GM08714 (cell line): ENCODE data around the gene NACC1.

Experiments
- H3K4me3 ChIP-seq: fragments of 200-500 bp; sonication (Bioruptor generic); 2 replicates; pipeline ENCODE4 v1.5.1; 2014; ENCODE audit warnings: mild to moderate bottlenecking, low read length, inconsistent platforms
- ZNF274 ChIP-seq: IDR thresholded peaks from 2 replicates; pipeline ENCODE4 v1.6.1; 2012; ENCODE audit warnings: mild to moderate bottlenecking, low read depth, low read length

Gene NACC1

DNA sequence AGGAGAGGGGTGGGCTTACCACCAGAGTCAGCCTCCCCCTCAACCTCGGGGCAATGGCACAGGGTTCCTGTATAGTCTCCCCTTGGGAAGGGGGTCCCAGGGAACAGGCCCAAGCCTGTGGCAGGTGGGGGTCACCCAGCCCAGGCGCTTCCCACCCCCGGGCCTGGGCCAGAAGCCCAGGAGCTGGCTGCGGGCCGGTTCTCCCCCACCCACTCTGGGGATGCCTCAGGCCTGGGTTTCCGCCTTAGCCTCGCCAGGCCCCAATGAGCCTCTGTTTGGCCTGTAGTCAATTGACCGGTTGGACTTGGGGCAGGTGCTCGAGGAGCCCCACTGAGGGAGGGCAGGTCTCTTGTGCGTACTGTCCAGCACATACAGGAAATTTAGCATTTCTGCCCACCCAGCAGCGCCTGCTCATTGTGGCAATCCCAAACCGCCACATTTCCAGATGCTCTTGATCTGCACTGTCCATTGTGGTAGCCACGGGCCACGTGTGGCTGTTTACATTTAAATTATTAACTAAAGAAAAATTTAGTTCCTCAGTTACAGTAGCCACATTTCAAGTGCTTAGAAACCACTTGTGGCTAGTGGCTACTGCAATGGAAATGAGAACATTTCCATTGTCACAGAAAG, 25.3 kb upstream of the NACC1 start:
- H3K4me3 ChIP-seq = no peak overlapping the region
- TF ChIP-seq ZNF274 = no peak

DNA sequence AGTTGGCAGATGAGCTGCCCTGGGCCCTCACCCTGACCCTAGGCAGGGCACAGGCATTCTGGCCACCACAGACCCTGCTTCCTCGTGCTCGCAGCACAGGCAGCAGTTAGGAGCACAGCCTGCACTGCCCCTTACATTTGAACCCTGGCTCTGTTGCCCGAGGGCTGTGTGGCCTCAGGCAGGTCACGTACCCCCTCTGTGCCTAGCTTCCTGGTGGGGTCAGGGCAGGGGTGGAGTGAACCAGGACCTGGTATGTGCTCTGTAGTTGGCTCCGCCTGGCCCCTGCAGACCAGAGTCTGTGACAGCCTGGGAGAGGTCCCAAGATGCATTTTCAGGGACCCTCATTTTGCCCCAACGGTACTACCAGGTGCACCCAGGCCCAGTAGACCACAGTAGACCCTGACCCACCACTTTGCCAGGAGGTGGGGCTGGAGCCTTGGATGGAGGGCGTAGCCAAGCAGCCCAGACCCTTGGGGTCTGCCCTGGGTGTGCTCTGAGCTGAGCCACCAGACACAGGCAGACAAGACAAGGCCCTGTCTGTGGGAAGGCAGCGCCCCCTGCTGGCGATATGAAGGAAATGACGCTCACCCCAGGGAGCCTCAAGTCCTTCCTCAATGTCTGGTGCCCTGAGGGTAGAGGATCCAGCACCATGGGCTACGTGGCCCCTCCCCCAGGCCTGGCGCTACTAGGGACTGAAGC, 24.5 kb upstream of the NACC1 start:
- no peak for TF ChIP-seq ZNF274

DNA sequence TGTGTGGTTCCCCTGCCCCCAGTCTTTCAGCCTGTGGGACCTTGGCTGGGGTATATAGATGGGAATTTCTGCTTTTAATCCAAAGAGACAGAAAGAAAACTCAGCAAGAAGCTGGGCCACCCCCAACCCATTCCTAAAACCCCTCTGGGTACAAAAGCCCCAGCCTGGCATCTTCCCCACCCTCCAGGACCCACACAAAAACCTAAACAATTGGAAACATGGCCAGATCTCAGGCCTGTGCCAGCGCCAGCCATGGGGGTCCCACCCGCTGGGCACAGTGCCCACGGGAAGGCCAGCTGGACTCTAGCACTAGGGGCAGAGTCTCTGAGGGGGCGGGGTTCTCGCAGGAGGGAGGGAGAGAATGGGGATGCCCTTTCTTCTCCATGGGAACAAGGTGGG, 24.0 kb upstream of the NACC1 start:
- H3K4me3 ChIP-seq = no peak overlapping the region
- TF ChIP-seq ZNF274 = no peak

More for the DNA sequence above, 24.5 kb upstream of the NACC1 start:
- no peak overlapping the region for H3K4me3 ChIP-seq

DNA sequence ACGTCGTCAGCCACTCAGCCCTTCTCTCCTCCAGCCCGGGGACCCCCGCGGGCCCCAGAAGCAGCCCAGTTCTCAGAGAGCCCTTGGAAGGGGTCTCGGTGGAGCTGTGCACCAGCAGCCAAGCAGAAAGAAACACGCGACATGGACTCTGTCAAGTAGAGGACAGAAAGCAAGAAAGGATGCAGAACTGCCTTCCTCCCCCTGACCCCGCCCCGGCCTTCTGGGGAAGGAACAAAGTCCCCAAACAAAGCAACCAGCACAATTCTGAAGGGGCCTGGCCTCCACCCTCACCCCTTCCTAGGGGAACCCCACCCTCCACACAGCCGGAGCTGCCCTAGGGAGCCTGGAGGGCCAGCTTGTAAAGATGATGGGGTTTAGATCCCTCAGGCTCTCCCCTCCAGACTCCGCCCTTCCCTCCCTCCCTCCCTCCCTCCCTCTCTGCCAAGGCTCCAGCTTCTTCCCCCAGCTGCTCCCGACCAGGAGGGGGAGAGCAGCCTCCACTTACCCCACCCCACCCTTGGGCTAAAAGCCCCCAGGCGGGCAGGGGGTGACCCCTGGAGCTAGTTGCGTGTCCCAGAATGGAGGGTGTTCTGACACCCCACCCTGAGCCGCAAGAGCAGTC, 23.2 kb upstream of the NACC1 start:
- TF ChIP-seq ZNF274 = no peak
- H3K4me3 ChIP-seq = no peak overlapping the region; the same call in 1 of the 2 replicates

DNA sequence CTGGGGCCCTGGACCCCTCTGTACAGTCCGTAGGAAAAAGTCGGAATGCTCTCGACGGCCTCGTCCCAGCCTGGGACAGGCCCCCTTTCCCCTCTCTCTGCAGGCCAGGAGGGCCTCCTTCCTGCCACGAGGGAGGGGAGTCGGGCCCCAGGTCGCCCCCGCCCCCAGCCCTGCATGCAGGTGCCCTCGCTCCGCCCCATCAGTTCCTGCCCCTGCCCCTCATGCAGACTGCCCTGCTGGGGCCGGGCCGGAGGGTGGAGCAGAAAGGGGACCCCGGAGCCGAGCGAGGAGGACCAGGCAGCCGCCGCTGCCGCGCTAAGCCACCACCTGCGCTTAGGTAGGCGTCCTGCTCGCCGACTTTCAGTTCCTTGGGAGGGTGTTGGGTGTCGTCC, 22.7 kb upstream of the NACC1 start:
- TF ChIP-seq ZNF274 = no peak
- H3K4me3 ChIP-seq = no peak overlapping the region; the same call in 1 of the 2 replicates

DNA sequence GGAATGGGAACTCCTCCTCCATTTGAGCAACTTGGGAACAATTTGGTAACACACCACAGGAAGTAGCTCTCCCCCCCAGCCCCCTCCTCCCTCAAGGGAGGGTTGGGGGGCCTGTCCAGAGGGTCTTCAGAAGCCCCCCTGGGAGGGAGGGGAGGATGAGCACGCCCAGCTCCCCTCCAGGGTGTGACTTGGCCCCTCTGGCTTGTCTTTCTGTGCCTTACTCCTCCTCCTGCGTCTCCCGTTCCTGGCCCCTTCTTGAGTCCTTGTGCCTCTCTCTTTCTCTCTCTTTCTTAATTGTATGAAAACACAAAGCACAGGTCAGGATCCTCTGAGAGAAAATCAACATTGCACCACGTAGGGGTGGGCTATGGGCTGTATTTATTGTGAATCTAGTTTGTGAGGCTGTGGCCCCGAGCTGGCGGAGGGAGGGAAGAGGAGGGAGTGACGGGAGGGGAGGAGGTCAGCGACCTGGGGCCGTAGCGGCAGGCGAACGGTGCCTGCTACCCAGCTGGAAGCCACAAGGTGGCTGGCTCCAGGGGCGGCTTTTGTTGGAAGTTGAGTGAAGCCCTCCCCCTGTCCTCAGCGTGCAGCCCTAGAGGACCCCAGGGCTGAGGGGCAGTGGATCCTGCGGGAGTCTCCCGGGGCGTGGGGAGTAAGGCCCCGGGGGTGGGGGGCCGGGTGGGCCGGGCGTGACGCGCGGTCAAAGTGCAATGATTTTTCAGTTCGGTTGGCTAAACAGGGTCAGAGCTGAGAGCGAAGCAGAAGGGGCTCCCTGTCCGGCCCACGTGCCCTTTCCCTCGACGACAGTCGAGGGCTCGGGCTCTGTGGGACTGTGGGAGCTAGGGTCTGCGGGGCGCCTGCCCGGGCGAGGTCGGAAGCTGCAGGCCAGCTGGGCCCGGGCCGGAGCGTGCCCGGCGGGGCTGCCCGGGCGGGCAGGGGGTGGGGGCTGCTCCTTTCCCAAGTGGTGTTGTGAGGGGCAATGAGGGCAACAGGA, 21.8 kb upstream of the NACC1 start:
- H3K4me3 ChIP-seq = no peak overlapping the region; the same call in 1 of the 2 replicates
- TF ChIP-seq ZNF274 = no peak

DNA sequence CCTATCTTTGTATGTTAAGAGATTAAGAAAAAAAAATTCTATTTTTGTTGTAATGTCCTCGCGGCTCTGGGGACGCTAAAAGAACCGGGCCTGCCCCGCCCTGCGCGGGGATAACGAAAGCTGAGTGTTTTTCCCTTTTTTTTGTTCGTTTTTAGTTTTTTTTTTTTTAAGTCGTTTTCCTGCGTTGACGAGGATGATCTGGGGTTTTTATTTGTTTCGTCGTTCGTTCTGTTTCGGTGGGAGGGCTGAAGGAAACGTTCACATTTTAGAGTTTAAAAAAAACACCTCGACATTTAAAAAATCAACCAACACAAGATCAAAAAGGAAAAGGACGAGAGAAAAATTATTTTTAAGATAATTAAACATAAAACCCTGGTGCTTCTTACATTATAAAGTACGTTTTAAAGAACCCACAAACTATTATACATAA, 21.0 kb upstream of the NACC1 start:
- TF ChIP-seq ZNF274 = no peak
- H3K4me3 ChIP-seq = no peak overlapping the region

DNA sequence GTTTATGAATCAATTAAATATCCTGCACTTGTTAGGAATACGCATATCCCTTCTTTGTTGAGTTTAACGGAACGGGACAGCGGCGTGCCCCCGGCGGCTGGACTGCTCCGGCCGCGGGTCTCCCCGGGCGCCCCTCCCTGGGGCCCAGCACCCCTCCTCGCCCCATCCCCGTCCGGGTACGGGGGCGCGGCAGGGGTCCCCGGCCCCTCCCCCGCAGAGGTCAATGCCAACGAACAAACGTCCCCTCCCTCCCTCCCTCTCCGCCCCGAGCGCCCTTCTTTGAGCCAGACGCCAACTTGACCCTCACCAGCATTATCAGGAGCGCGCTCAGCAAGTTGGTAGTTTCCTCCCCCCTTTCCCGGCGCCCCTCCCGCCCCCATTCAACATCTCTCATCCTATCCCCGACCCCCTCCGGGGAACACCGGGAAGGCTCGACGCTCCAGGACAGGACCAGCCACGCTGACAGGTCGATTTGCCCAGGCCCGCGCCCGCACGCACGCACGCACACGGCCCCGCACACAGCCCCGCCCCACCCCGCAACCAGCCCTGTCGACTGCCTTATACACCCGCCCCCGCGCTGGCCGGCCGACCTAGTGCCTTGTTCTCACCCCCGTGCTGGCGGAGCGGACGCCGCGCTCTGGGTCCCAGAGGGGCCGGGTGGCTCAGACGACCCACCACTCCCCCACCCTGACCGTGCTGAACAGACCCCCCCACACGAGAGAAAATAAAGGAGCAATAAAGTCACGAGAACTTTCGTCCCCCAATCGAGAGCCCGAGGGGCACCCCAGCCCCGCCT, 20.4 kb upstream of the NACC1 start:
- TF ChIP-seq ZNF274 = no peak
- no peak overlapping the region for H3K4me3 ChIP-seq

DNA sequence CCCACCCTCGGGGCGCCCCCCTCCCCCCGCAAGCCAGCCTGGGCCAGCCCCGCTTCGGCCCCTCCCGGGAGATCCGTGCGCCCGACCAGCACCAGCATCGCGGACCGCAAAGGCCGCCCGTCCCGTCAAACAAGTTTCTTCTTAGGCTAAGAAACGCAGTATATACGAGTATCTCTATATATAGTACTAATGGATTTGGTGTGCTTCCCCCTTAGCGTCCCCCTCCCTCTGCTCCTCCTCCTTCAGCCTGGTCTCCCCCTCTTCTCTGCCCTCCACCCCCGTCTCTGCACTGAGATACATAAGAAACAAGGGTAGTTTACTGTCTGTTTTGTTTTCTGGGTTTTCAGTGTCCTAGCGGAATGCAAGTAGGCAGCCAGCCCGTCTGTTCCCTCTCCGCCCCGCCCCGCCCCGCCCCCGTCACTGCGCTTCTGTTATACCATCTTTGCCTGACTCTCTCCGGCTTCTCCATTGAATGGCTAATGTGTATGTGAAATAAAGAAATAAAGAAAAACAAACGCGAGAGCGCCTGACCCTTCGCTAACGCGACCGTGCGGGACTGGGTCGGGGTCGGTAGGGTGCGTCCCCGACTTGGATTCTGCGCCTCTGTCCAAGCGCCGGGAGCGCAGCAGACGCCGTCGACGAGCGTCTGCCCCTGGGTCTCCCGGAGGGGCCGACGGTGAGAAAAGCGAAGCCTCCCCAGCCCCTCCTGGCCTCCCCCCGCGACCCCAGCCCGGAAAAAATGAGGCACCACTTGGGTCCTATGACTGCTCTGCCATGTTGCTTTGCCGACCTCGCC, 19.6 kb upstream of the NACC1 start:
- no peak overlapping the region for H3K4me3 ChIP-seq
- TF ChIP-seq ZNF274 = no peak

DNA sequence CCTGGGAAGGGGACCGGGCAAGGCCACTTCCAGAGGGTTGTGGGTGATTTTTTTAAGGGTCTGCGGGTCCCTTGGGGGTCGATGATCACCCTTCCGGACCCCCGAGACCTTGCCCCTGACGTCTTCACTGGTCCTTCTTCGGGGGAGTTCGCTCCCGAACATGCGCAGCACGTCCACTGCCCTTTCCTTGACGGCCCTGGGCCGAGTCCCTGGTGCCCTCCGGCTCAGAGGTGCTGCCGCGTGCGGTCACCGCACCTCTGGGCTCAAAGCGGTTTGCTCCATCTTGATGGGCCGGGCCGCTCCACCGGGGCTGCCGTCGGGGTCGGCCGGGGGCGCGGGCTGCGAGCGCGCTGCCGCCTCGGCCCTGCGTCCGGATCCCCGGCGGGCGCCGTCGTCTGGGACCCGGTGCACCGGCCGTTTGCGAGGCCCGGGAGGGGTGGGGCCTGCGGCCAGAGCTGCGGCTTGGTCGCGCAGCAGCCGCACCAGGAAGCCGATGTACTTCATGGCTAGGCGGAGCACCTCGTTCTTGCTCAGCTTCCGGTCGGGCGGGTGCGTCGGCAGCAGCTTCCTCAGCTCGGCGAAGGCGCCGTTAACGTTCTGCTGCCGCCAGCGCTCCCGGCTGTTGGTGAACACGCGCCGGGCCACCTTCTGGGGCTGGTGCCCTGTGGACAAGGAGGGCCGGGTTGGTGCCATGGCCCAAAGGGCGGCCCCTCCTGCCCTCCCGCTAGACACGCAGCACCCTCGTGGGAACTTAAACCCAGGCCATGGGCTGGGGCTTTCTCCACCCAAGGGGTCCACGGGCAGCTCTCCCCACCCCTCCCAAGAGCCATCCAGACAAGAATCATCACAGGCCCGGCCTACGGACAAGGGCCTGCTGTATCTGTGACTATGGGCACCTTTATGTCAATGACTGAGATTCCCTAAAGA, 18.7 kb upstream of the NACC1 start:
- H3K4me3 ChIP-seq = peak overlapping the region; percentile 9; the same call in 1 of the 2 replicates

DNA sequence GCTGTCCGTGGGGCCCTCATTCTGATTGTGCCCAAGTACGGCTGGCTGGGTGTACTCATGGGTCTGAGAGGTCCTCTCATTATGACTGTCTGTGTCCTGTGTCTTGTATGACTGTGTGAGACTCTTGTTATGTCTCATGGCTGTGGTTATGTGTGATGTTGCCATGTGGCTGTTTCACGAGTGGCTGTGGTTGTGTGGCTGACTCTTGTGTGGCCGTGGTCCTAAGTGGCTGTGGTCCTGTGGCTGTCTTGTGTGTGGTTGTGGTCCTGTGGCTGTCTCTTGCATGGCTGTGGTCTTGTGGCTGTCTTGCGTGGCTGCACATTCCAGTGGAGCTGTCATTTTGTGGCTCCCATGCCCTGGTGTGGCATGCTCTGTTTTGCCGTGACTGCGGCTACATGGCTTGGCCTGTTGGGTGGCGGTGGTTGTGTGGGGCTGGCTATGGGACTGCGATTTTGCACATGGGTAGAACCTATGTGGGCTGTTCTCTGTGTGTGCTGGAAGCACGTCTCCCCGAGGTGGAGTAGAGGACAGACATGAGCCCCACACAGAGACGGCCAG, 18.0 kb upstream of the NACC1 start:
- no peak for TF ChIP-seq ZNF274
- no peak overlapping the region; the same call in 1 of the 2 replicates for H3K4me3 ChIP-seq

More for the DNA sequence above, 18.7 kb upstream of the NACC1 start:
- TF ChIP-seq ZNF274 = no peak
